KMS-11 (cell line): ENCODE measurements around the gene GPR17.

Experiments used
- H2AFZ ChIP-seq: fragments of 200-600 bp; sonication (generic); 2 replicates; pipeline ENCODE4 v1.6.1; 2016; ENCODE audit warnings: antibody characterized with exemption, mixed run types, low read depth
- H3K27ac ChIP-seq: fragments of 200-600 bp; sonication (generic); 2 replicates; pipeline ENCODE4 v1.6.1; 2016; ENCODE audit warnings: mild to moderate bottlenecking, mixed run types
- H3K27me3 ChIP-seq: fragments of 200-600 bp; sonication (generic); 2 replicates; pipeline ENCODE4 v1.6.1; 2017; ENCODE audit warnings: mild to moderate bottlenecking, low read depth, mixed run types, moderate library complexity; ENCODE audit not compliant: insufficient read depth
- H3K36me3 ChIP-seq: fragments of 200-600 bp; sonication (generic); 2 replicates; pipeline ENCODE4 v1.6.1; 2017; ENCODE audit warnings: mild to moderate bottlenecking, mixed run types; ENCODE audit not compliant: insufficient read depth
- H3K4me1 ChIP-seq: fragments of 200-600 bp; sonication (generic); 2 replicates; pipeline ENCODE4 v1.6.1; 2016; ENCODE audit warnings: mild to moderate bottlenecking, low read depth, mixed run types; ENCODE audit not compliant: poor library complexity, severe bottlenecking
- H3K4me2 ChIP-seq: fragments of 200-600 bp; sonication (generic); 2 replicates; pipeline ENCODE4 v1.7.0; 2016; ENCODE audit warnings: mild to moderate bottlenecking, mixed run types
- H3K4me3 ChIP-seq: fragments of 200-600 bp; sonication (generic); IDR thresholded peaks from 2 replicates; pipeline ENCODE4 v1.6.1; 2017; ENCODE audit warnings: low read depth, low read length, mixed read lengths; ENCODE audit not compliant: insufficient read depth
- H3K79me2 ChIP-seq: fragments of 200-600 bp; sonication (generic); 2 replicates; pipeline ENCODE4 v1.6.1; 2016; ENCODE audit warnings: low read depth, mixed run types; ENCODE audit not compliant: insufficient read depth
- H3K9ac ChIP-seq: fragments of 200-600 bp; sonication (generic); 2 replicates; pipeline ENCODE4 v1.6.1; 2016; ENCODE audit warnings: mild to moderate bottlenecking, mixed run types
- H4K20me1 ChIP-seq: fragments of 200-600 bp; sonication (generic); 2 replicates; pipeline ENCODE4 v1.6.1; 2016; ENCODE audit warnings: mild to moderate bottlenecking, mixed run types; ENCODE audit not compliant: insufficient read depth
- CTCF ChIP-seq: fragments of 200-600 bp; sonication (generic); conservative IDR thresholded peaks from 2 replicates; pipeline ENCODE4 v1.6.1; 2017; ENCODE audit warnings: low read depth, mild to moderate bottlenecking, antibody characterized with exemption, low read length, moderate library complexity, mixed read lengths

The GPR17 gene

GRCh38 chr2:127631541-127631996 is 14.4 kb upstream of the GPR17 start:
- no peaks in the 10 kb centered on the region for H3K36me3 ChIP-seq
- no peak overlapping the region for H3K9ac ChIP-seq
- no peak overlapping the region for H3K4me2 ChIP-seq
- no peaks in the 10 kb centered on the region for H3K4me1 ChIP-seq
- no peaks in the 10 kb centered on the region for H4K20me1 ChIP-seq
- H3K79me2 ChIP-seq = no peaks in the 10 kb centered on the region
- no peak for TF ChIP-seq CTCF
- no peak overlapping the region for H2AFZ ChIP-seq
- no peak overlapping the region for H3K27ac ChIP-seq
- no peak overlapping the region for H3K4me3 ChIP-seq
- no peaks in the 10 kb centered on the region for H3K27me3 ChIP-seq

GRCh38 chr2:127631997-127632581 is 13.9 kb upstream of the GPR17 start:
- no peak overlapping the region for H2AFZ ChIP-seq
- no peak overlapping the region for H3K27ac ChIP-seq
- H3K36me3 ChIP-seq = no peaks in the 10 kb centered on the region
- no peaks in the 10 kb centered on the region for H3K79me2 ChIP-seq
- no peak overlapping the region for H3K9ac ChIP-seq
- H3K27me3 ChIP-seq = no peaks in the 10 kb centered on the region
- H3K4me2 ChIP-seq = no peak overlapping the region
- H4K20me1 ChIP-seq = no peaks in the 10 kb centered on the region
- H3K4me1 ChIP-seq = no peaks in the 10 kb centered on the region
- TF ChIP-seq CTCF = no peak
- H3K4me3 ChIP-seq = no peak overlapping the region

GRCh38 chr2:127632592-127633489 is 13.1 kb upstream of the GPR17 start:
- Histone ChIP-seq H3K36me3 (no peaks in the 10 kb centered on the region), H3K4me1 (no peaks in the 10 kb centered on the region), H3K27ac (no peak overlapping the region), H2AFZ (no peak overlapping the region), H3K79me2 (no peaks in the 10 kb centered on the region), H3K9ac (no peak overlapping the region), H3K4me3 (no peak overlapping the region), H3K4me2 (no peak overlapping the region), H4K20me1 (no peaks in the 10 kb centered on the region), H3K27me3 (no peaks in the 10 kb centered on the region)
- TF ChIP-seq CTCF = no peak

- Histone ChIP-seq H3K4me1 (no peaks in the 10 kb centered on the region), H3K9ac (no peak overlapping the region), H2AFZ (no peak overlapping the region), H3K27ac (no peak overlapping the region), H3K27me3 (no peaks in the 10 kb centered on the region), H3K36me3 (no peaks in the 10 kb centered on the region), H3K4me2 (no peak overlapping the region), H3K4me3 (no peak overlapping the region), H4K20me1 (no peaks in the 10 kb centered on the region), H3K79me2 (no peaks in the 10 kb centered on the region)
- no peak for TF ChIP-seq CTCF
Observed at GRCh38 chr2:127633556-127634065, 12.3 kb upstream of the GPR17 start.
